ENCODE data around the gene NHERF1. TPM values are rescaled to one million over a fixed set of nuclear protein-coding genes. Genes with fewer than 3 reads are reported as not detected.
A peak's percentile ranks its signal among the peaks of the same experiment; 100 is the strongest.

Gene NHERF1
- total RNA-seq, 3 donors from 2014 or later: 15.8 to 82.8 (median 36.4) TPM

- no peak for DNase-seq (ENCODE audit: low spot score in 2 of 2)
- Histone ChIP-seq H3K9me3 (no peaks in the 10 kb centered on the region), H3K27ac (no peak overlapping the region), H3K4me3 (no peak overlapping the region), H3K4me1 (no peaks in the 10 kb centered on the region), H3K36me3 (no peaks in the 10 kb centered on the region), H3K27me3 (peaks cover 0 to 46% of the 10 kb centered on the region in 2 donors)
- intact Hi-C loops (cut with DNase I; ENCODE audit: low total_unique reads): no loop called here
- TF ChIP-seq POLR2AphosphoS5 (IDR thresholded peaks at IDR 0.05): no peak
These were observed 6.3 kb upstream of the NHERF1 start for GRCh38 chr17:74742153-74742515.

- intact Hi-C loops (cut with DNase I; ENCODE audit: low total_unique reads): no loop called here
- H3K27me3 ChIP-seq: peaks cover 0 to 38% of the 10 kb centered on the region in 2 donors
- H3K36me3 ChIP-seq: no peaks in the 10 kb centered on the region
- H3K9me3 ChIP-seq: no peaks in the 10 kb centered on the region
- DNase-seq (ENCODE audit: low spot score in 2 of 2): no peak
- H3K27ac ChIP-seq: no peak overlapping the region
- no peak overlapping the region for H3K4me3 ChIP-seq
- TF ChIP-seq POLR2A (IDR thresholded peaks at IDR 0.05) (no peak), CTCF (IDR thresholded peaks at IDR 0.05) (no peak), POLR2AphosphoS5 (IDR thresholded peaks at IDR 0.05) (no peak)
- H3K4me1 ChIP-seq: no peaks in the 10 kb centered on the region
These were observed 5.4 kb upstream of the NHERF1 start for GRCh38 chr17:74742978-74743545.

GRCh38 chr17:74743755-74744154 lies 4.7 kb upstream of the NHERF1 start:
- DNase-seq (ENCODE audit: low spot score in 2 of 2): no peak
- H3K4me3 ChIP-seq: no peak overlapping the region
- no peak overlapping the region for H3K27ac ChIP-seq
- no peaks in the 10 kb centered on the region for H3K36me3 ChIP-seq
- intact Hi-C loops (cut with DNase I; ENCODE audit: low total_unique reads): loop anchor here (2.0 kb wide), 1 partner anchor 29 kb away; no protein-coding TSS in a partner anchor
- peaks cover 0 to 31% of the 10 kb centered on the region in 2 donors for H3K27me3 ChIP-seq
- H3K4me1 ChIP-seq: no peaks in the 10 kb centered on the region
- TF ChIP-seq POLR2AphosphoS5 (IDR thresholded peaks at IDR 0.05) (no peak), POLR2A (IDR thresholded peaks at IDR 0.05) (no peak), CTCF (IDR thresholded peaks at IDR 0.05) (no peak)
- no peaks in the 10 kb centered on the region for H3K9me3 ChIP-seq

GRCh38 chr17:74744349-74744713 lies 4.1 kb upstream of the NHERF1 start:
- H3K27me3 ChIP-seq: peaks cover 0 to 25% of the 10 kb centered on the region in 2 donors
- intact Hi-C loops (cut with DNase I; ENCODE audit: low total_unique reads): loop anchor here (2.0 kb wide), 1 partner anchor 28 kb away; no protein-coding TSS in a partner anchor
- no peak overlapping the region for H3K4me3 ChIP-seq
- DNase-seq (ENCODE audit: low spot score in 2 of 2): no peak
- no peak for TF ChIP-seq POLR2A (IDR thresholded peaks at IDR 0.05)
- TF ChIP-seq POLR2AphosphoS5 (IDR thresholded peaks at IDR 0.05): no peak
- no peak for TF ChIP-seq CTCF (IDR thresholded peaks at IDR 0.05)
- H3K4me1 ChIP-seq: no peaks in the 10 kb centered on the region
- H3K9me3 ChIP-seq: no peaks in the 10 kb centered on the region
- H3K36me3 ChIP-seq: no peaks in the 10 kb centered on the region
- H3K27ac ChIP-seq: peak overlapping the region; percentile 69 to 76

- Histone ChIP-seq H3K4me1 (peaks cover 0 to under 1% of the 10 kb centered on the region in 2 donors), H3K27me3 (peaks cover 0 to 19% of the 10 kb centered on the region in 2 donors), H3K4me3 (peak overlapping the region in 2 of 3 donors; percentile 23 to 46), H3K27ac (peak overlapping the region; percentile 69 to 76), H3K36me3 (no peaks in the 10 kb centered on the region), H3K9me3 (no peaks in the 10 kb centered on the region)
- peak; percentile 84 to 95 for DNase-seq (ENCODE audit: low spot score in 2 of 2)
- intact Hi-C loops (cut with DNase I; ENCODE audit: low total_unique reads): loop anchor here (2.0 kb wide), 1 partner anchor 28 kb away; no protein-coding TSS in a partner anchor
- no peak for TF ChIP-seq POLR2A (IDR thresholded peaks at IDR 0.05)
- peak; percentile 78 to 83 (median 78) for TF ChIP-seq POLR2AphosphoS5 (IDR thresholded peaks at IDR 0.05)
- peak; percentile 99 to 100 (median 99) for TF ChIP-seq CTCF (IDR thresholded peaks at IDR 0.05)
These were observed 3.5 kb upstream of the NHERF1 start for GRCh38 chr17:74744714-74745547.

Measured in breast epithelium (tissue), 4 donors.